Measurements from ENCODE around the gene SBF1.
A peak's percentile ranks its signal among the peaks of the same experiment; 100 is the strongest.

The SBF1 gene

DNA sequence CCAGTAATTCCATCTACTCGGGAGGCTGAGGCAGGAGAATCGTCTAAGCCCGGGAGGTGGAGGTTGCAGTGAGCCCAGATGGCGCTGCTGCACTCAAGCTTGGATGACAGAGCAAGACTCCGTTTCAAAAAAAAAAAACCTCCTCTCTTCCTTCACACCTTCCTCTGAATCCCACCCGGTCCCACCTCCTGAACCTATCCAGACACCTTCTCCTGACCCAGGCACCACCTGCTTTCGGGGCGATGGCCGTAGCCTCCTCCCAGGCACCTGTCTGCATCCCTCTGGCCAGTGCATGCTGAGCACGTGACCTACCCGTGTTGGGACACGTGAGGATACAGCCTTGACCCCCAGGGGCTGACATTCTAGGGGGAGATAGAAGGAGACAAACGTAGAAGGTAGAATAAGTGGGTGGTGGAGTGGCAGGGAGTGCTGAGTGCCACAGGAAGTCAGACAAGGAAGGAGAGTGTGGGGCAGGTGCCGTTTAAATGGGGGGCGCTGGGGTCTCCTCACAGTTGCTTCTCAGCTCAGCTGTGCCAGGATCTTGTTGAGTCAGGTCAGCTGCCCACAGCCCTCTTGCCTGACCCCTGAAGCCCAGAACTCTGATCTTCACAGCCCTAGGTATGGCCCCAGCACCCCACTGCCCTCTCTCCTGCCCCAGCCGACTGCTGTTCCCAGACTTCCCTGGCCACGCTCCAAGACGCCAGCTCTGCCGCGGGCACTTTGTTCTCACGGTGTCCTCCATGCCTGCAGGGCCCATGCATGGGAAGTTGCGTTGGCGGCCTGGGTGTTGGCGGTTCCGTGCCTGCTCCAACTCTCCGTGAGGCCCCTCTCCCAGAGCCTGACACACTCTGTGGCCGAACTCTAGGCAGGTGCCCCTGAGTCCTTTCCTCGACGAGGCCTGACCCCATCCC is 10.6 kb upstream of the SBF1 start:
- DNase-seq: no peak

DNA sequence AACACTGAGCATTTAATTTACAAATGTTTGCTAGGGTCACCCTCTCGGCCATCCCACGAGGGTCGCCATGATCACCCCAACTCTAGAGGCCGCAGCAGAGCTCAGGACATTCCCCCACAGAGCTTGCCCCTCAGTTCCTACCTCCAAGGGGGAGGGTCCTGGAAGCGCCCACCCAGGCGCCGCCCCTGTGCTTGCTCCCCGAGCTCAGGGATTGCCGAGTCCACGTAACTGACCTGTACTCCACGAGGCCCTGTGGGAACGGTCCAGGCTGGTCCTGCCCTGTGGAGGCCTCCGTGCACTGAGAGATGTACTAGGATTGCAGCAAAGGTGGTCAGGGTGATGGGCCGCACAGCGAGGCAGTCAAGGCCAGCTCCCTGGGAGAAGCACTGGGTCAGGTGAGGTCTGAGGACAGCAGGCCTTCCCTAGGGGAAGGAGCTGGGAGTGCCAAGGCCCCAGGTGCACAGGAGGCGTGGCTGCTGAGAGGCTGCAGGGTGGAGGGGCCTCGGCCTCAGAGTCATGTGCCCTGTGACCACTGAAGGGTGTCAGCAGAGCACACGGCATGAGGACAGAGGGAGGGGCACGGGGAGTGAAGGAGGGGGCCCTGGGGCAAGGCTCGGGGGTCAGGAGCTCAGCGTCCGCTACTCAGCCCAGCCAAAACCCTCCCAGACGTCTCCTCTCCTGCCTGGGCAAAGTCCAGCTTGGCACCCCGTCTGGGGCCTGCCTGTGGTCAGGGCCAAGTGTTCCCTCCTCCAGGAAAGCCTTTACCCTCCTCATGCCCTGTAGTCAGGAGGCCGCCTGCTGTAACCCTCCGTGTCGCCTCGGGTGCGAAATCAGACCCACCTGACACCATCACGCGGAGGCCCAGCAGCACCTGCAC is 9.4 kb upstream of the SBF1 start:
- DNase-seq: no peak

DNA sequence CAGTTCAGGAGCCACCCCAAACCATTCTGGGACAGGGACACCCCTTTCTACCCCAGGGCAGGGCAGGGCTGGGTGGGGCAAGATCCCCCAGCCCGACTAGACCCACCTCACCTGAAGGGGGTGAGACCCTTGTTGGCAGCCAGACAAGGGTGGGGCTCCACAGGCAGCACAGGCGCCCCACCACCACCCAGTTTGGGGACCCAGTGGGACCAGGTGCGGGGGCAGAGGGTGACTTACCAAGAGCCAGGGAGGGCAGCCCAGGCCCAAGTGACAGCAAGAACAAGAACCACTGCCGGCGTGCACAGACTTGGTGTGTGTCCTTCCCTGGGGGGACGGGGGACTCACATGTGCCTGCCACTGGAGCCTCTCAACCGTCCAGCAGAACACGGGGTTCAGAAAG is 8.7 kb upstream of the SBF1 start:
- DNase-seq: no peak

DNA sequence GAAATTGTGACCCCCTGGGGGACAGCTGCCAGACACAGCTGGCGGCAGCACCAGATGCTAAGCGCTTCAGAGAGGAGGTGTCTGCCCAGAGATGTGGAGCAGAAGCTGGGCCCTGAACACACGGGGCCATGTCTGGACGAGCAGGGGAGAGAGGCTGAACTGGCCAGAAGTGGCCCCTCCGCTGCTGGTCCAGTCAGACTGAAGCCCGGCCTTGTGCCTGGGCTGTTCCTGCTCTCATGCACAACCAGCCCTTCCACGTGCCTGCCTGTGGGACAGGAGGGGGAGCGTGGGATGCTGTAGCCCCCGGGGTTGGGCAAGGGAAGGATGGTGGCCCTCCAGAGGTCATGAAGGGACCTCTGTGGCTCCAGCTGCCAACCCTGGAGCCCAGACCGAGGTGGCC is 8.3 kb upstream of the SBF1 start:
- no peak for DNase-seq

DNA sequence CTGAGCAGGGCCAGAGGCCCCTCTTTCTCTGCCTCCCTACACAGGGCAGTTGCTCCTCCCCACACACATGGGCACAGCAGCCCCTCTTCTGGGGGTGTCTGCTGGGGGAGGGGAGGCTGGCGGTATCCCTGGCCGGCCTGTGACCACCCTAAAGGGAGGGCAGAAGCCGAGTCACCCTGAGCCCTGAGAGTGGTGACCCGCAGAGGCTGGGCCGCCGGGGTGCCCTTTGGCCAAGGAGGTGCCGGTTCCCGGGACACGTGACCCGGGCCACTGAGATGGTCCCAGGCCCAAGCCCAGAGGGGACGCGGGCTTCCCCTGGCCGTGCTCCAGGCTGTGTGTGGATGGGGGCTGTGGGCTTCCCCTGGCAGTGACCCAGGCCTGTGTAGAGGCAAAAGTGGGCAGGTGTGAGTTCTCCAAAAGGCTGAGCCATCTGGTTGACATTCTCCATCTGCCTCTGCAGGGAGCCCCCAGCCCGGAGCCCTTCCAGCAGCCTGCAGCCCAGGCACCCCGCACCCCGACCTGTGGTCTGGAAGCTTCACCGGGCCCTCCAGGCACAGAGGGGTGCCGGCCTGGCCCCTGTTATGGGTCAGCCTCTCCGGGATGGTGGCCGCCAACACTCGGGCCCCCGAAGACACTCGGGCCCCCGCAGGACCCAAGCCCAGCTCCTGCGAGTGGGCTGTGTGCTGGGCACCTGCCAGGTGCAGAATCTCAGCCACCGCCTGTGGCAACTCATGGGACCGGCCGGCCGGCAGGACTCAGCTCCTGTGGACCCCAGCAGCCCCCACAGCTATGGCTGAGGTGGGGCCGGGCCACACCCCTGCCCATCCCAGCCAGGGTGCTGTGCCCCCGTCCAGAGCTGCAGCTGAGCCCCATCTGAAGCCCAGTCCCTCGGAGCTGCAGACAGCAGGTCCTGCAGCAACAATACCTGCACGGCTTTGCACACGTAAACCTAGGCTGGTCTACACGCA is 7.6 kb upstream of the SBF1 start:
- no peak for DNase-seq

DNA sequence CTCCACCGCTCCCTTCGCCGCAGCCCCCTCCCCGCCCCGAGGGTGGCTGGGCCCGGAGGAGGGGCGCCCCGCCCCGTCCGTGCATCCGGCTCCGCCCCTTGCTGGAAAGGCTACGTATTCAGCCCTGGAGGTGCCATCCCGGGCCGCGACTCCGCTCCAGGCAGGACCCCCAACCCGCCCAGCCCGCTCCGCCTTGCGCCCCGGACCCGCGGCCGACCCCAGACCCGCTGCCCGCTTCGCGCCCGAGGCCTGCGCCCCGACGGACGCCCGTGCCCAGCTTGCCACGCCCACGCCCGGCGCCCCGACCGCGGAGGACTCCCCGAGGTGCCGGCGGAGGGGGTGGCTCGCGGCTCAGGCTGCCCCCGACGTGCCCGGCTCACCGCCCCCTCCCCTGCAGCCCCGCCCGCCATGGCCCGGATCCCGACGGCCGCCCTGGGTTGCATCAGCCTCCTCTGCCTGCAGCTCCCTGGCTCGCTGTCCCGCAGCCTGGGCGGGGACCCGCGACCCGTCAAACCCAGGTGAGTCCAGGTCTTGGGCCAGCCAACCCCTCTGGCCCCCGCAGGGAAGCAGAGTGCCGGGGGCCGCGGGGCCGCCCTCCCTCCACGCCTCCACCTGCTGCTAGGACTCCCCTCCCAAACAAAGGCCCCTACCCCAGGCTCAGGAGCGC is 6.7 kb upstream of the SBF1 start, which contains the start of gene ADM2:
TSS of gene ADM2 (plus strand) at position 104 of the 667 bp plus-strand sequence. CDS start at position 409, 305 bp downstream.
- peak; percentile 47 to 51 for DNase-seq

DNA sequence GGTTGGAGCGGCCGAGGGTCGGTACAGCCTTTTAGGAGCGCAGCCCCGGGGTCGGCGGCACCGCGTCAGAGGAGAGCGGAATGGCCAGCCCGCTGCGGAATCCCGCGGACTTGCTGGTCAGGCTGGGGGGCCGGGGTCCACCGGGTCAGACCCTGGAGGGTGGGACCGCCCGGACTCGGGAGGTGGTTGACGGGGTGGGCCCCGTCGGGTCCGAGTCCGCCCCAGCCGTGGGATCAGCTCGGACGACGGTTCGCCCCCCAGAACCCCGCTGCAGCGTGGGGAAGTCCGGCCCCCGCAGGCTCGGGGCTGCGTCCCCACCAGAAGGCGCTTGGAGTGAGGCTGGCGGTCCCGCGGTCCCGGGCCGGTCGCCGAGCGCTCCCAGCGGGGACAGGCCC is 6.2 kb upstream of the SBF1 start:
- no peak for DNase-seq

DNA sequence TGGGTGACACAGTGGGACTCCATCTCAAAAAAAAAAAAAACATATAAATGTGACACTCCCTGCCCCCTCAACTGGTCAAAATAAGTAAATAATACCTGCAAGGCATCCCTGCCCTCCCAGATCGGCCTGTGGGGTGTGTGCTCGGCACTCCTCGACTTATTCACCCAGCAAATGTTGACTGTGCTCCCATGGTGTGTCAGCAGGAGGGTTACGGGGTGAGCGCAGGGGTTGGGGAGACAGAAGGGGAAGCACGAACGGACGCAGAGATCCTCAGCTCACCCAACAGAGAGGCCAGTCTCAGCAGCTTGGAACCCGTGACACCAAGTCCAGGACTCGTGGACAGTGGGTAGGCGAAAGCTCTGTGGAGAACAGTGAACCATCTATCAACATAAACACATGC is 4.9 kb upstream of the SBF1 start:
- no peak for DNase-seq

DNA sequence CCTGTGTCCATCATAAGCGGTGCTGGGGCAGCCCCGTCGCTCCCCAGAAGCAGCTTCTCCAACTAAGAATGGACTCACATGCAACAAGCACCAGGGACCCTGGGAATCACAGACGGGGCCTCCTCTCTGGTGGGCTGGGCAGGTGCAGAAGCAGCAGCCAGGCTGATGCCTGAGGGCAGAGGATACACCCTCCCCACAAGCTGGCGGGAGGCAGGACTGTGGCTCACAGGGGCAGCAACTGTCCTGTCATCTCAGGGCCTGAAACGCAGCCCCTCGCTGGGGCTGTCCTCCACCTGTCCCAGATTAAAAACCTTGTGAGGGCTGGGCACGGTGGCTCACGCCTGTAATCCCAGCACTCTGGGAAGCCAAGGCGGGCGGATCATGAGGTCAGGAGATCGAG is 3.1 kb upstream of the SBF1 start:
- DNase-seq: no peak

DNA sequence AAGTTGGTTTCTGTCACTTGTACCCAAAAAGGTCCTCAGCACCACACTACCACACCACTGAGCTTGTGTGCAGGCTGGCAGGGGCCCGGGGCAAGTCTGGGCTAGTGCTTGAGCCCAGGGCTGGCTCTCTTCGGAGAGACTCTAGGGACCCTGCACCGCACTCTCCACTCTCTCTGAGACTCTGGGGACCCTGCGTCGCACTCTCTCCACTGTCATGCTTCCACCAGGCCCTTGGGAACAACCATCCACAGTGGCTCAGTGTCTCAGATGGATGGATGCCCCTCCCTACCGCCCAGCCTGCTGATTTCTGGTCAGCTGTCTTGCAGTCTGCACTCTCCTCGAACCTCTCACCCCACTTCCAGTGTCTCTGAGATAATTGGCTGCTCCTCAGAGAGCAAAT is 2.0 kb upstream of the SBF1 start:
- no peak for DNase-seq

DNA sequence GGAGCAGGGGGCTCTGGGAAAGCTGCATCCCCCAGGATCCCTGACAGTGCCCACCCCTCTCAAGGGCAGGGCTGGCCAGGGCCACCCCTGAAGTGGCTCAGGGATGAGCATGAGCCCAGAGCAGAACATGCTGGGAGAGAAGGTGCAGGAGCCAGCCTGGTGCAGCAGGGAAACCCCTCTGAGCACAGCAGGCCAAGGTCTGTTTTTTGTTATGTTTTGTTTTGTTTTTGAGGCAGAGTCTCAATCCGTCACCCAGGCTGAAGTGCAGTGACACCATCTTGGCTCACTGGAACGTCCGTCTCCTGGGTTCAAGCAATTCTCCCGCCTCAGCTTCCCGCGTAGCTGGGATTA is 792 bp upstream of the SBF1 start:
- no peak for DNase-seq

DNA sequence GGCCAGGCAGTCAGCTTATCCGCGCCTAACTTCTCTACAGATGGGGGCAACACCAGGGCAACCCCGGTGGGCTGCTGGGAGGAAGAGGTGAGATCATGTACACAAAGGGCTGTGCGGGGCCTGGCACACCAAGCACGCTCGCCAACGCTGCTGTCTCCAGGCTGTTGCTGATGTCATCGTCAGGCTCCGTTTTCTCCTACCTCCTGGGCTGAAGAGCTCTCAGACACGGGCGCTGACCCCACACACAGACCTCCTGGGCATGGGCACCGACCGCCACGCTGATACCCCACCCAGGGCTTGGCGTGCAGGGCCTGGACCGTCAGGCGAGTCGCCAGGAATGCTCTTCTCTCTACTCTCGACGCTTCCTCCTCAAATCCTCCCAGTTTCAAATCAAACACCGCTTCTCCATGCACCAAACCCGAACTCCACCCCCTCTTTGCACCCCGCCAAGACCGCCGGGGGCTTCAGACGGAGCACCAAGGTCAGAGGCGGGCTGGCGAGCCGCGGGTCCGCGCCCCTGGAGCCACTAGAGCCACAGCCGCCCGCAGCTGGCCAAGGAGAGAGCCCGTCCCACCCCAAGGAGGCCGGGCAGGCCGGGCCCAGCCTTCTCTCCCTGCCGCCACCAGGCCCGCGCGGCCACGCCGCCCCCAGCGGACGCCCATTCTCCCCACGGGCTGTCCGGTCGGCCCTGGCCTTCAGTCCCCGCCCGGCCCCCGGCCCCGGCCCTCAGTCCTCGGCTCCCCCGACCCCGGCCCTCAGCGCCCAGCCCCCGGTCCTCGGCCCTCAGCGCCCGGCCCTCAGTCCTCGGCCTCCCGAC is 772 bp downstream of the SBF1 start:
- peak in 1 of 2 experiments; percentile 21 for DNase-seq

DNA sequence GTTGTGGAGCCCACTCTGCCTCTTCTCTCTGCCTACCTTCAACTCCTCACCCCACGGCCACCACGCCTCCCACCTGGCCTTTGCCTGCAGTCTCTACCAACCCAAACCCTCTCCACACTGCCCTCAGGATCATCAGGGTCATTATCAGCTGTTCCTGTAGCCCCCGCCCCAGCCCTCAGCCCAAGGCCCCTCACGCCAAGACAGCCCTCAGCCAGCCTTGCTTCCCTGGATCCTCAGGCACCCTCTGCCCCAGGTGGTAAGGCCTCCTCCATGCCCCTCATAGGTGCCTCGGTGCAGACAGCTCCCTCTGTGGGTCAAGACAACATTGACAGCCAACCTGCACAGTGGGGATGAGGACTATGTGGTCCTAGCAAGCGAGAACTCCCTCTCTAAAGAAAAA is 1.7 kb downstream of the SBF1 start:
- peak; percentile 39 to 45 for DNase-seq

DNA sequence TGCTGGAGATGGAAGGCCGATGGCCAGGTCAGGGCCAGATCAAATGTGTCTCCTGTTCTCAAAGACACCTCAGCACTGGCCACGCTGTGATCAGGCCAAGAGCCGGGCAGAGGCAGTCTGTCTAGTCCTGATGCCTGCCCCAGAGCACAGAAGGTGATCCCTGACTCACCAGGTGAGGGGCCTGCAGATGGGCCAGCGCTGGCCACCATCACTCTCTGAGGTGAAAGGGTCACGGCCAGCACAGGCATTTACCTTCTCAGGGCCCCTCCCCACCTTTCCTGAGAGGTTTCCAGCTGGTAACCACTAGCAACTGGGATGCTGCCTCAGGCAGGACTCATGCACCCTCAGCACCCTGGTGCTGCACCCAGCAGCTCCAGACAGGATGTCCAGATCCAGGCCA is 2.9 kb downstream of the SBF1 start:
- DNase-seq: no peak

DNA sequence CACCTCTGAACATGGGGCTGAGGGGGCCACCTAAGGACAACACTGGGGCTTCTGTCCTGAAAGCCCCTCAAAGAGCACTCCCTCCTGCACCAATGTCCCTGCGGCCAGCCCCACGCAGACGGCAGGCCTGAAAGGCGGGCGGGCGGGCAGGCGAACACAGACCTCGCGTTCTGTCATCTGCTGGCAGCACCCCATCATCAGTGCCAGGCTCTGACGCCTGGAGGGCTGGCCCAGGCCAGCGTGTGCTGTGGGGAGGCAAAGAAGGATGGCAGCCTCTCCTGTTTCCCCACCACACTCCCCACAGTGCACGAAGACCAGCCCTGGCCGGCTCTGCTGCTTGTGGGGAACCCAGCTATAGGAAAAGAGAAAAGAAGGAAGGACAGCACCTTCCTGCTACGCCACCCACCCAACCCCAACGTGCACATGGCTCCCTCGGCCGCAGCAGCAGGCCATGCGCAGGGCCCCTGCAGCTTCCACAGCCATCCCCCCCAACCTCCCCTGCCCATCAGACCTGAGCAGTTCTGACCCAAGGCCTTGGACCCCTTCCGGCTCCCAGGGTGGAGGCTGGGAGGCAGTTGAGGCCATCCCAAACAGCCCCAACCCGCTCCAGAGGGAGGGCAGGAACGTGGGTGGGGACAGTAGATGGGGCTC is 3.5 kb downstream of the SBF1 start:
- no peak for DNase-seq

DNA sequence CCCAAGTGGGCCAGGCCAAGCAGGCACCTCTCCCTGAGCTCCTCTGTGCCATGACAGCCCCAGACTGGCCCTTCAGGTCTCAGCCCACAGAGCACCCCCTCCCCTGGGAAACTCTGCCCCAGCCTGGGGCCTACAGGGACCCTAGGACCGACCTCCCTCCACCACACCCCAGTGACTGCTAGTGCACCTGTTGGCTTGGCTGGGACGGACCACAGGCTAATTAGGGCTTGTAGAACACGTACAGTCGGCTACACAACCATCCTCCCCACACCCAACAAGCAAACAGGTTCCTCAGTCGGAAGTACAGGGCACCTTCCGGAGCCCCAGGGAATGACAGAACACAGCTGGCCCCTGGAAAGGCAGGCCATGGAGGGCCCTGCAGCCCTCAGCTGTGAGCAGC is 4.3 kb downstream of the SBF1 start:
- DNase-seq: no peak

DNA sequence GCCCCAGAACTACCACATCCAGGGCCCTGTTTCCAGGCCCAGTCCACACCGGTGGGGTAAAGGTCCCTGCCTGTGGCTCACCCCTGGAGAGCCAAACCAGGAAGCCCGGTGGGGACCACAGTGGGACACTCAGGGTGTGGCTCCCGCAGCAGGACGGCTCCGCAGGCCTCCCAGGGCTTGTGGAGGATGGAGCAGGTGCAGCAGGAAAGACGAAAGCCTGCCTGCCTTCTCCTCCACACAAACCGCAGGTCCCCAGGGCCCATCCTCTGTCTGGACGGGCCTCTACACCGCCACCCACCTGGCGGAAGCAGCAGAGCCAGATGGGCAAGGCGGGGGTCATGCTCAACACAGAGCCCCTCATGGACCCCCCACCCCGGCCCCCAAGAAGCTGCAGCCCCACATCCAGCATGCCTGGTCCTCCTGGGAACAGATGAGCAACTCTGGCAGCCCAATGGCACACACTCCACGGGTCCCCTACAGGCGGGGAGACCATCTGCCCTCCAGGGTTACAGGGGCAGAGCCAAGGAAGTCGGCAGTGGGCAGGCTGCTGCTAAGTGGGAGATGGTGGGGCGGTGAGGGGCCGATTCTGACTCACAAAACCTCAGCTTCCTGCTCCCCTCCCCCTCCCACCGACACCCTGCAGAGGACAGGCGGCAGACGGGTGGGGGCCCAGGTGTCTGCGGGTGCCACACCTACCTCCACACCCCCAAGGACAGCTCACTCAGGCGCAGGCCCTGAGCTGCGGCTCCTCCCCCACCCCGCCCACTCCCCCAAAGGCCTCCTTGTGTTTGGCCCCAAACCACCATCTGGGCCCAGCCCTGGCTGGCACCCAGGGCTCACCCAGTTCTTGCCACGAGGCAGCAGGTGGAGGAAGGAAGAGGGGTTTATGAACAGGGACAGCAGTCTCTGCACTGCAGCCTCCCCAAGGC is 5.2 kb downstream of the SBF1 start:
- DNase-seq: peak; percentile 94

DNA sequence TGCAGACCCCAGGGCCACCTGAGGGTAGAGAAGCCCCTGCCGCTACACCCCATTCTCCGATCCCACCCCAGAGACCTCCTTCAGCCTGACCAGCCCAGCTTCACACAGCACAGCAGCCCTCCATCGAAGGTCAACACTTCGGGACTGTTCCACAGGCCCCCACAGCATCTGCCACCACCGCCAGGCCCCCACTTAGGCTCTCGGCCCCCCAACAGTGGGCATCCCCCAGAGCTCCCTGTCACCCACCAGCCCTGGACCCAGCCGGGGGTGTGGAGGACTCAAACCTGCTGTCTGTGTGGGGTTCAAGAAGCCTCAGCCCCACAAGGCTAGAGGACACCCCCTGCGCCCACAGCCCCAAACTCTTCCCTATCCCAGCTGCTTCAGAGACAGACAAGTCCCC is 6.2 kb downstream of the SBF1 start:
- no peak for DNase-seq

DNA sequence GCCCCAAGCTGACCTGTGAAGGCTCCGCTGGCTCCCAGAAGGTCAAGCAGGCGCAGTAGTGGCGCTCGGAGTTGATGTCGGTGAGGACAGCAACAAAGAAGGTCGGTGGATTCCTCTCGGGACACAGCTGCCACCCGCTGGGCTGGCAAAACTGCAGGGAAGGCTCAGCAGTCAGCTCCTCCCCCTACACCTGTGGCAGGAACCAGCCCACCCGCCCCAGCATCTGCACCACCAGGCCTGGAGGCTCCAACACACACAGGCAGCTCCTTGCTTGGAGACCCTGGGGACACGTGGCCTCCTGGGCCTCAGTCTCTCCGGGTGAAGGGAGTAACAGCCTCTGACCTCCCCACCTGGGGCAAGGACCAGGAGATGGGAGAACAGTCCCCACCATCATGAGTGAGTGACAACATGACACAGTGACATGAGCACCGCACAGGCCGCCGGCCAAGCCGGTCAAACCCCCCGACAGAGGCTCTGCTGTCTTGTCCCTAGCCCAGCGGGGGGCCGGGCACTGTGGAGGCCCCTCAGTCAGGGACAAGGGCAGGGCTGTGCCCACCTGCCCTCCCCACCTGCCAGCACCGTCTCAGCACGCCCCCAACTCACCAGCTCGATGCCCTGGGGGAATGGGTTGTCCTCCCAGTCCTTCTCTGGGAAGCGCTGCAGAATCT is 6.9 kb downstream of the SBF1 start:
- DNase-seq: no peak
